ENCODE measurements around the gene SUN1. TPM values are rescaled to one million over a fixed set of nuclear protein-coding genes. Genes with fewer than 3 reads are reported as not detected.
"Not testable (repeated sequence)": the region's sequence is repeated elsewhere in the genome, so short reads cannot be mapped to it uniquely, and the experiment has no call there.

The SUN1 gene
- total RNA-seq, 3 donors from 2014 or later (not counting 1 experiment from before 2014, with no cell fraction given) = 40.2 to 63.5 (median 48.0) TPM

DNA sequence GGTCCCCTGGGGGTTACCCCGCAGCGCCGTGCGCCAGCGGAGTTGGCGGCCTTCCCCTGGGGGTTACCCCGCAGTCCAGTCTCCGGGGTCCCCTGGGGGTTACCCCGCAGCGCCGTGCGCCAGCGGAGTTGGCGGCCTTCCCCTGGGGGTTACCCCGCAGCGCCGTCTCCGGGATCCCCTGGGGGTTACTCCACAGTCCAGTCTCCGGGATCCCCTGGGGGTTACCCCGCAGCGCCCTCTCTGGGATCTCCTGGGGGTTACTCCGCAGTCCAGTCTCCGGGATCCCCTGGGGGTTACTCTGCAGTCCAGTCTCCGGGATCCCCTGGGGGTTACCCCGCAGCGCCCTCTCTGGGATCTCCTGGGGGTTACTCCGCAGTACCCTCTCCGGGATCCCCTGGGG lies 15.5 kb downstream of the SUN1 start:
- H3K36me3 Mint-ChIP-seq; ATAC-seq; H3K4me1 ChIP-seq (ENCODE audit: control insufficient read depth, insufficient read depth, low read length); H3K27me3 ChIP-seq (ENCODE audit: control insufficient read depth, insufficient read depth, low read length); intact Hi-C loops (cut with micrococcal nuclease); H3K4me3 ChIP-seq (ENCODE audit: low read length); H3K27me3 Mint-ChIP-seq (ENCODE audit: low read depth in 2 of 2); H3K9me3 Mint-ChIP-seq; H3K9me3 ChIP-seq (ENCODE audit: control insufficient read depth, insufficient read depth, low read length); H3K27ac Mint-ChIP-seq; H3K4me3 Mint-ChIP-seq; DNase-seq; H3K27ac ChIP-seq (ENCODE audit: low read length); H3K4me1 Mint-ChIP-seq: not testable (repeated sequence)
- H3K36me3 ChIP-seq (ENCODE audit: control insufficient read depth, insufficient read depth, low read length) = peaks cover 31% of the 10 kb centered on the region
- 95% methylated on average over 20 of the region's 28 CpGs for WGBS (ENCODE audit: insufficient coverage)

DNA sequence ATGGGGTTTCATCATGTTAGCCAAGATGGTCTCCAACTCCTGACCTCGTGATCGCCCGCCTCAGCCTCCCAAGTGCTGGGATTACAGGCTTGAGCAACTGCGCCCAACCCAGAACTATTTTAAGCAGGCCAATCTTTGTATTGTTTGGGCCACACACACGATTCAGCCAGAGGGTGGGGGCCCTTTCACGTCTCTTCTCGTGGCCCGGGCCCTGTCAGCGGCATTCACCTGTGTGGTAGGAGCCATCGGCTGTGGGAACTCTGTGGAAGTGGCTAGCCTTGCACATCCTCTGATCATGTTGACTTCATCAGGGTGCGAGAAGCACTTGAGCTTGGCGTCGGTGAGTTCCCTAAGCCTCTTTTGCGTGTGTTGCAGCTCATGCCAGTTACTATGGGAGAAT lies 16.9 kb downstream of the SUN1 start:
- TF ChIP-seq, protein P1, sequence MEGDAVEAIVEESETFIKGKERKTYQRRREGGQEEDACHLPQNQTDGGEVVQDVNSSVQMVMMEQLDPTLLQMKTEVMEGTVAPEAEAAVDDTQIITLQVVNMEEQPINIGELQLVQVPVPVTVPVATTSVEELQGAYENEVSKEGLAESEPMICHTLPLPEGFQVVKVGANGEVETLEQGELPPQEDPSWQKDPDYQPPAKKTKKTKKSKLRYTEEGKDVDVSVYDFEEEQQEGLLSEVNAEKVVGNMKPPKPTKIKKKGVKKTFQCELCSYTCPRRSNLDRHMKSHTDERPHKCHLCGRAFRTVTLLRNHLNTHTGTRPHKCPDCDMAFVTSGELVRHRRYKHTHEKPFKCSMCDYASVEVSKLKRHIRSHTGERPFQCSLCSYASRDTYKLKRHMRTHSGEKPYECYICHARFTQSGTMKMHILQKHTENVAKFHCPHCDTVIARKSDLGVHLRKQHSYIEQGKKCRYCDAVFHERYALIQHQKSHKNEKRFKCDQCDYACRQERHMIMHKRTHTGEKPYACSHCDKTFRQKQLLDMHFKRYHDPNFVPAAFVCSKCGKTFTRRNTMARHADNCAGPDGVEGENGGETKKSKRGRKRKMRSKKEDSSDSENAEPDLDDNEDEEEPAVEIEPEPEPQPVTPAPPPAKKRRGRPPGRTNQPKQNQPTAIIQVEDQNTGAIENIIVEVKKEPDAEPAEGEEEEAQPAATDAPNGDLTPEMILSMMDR (IDR thresholded peaks at IDR 0.05) = no peak
- no peaks in the 10 kb centered on the region for H3K27me3 ChIP-seq (ENCODE audit: control insufficient read depth, insufficient read depth, low read length)
- no peaks in the 10 kb centered on the region for H3K36me3 Mint-ChIP-seq
- no peaks in the 10 kb centered on the region for H3K27me3 Mint-ChIP-seq (ENCODE audit: low read depth in 2 of 2)
- ATAC-seq (no peak), DNase-seq (no peak)
- no peaks in the 10 kb centered on the region for H3K4me1 ChIP-seq (ENCODE audit: control insufficient read depth, insufficient read depth, low read length)
- no peak overlapping the region for H3K4me3 Mint-ChIP-seq
- no peak overlapping the region for H3K27ac ChIP-seq (ENCODE audit: low read length)
- WGBS (ENCODE audit: insufficient coverage) = 93% methylated on average over 14 of the region's 14 CpGs
- peaks cover 33% of the 10 kb centered on the region for H3K36me3 ChIP-seq (ENCODE audit: control insufficient read depth, insufficient read depth, low read length)
- intact Hi-C loops (cut with micrococcal nuclease) = no loop called here
- no peak overlapping the region for H3K4me3 ChIP-seq (ENCODE audit: low read length)
- no peaks in the 10 kb centered on the region for H3K9me3 ChIP-seq (ENCODE audit: control insufficient read depth, insufficient read depth, low read length)
- H3K27ac Mint-ChIP-seq = no peak overlapping the region
- no peaks in the 10 kb centered on the region for H3K9me3 Mint-ChIP-seq
- no peaks in the 10 kb centered on the region for H3K4me1 Mint-ChIP-seq

DNA sequence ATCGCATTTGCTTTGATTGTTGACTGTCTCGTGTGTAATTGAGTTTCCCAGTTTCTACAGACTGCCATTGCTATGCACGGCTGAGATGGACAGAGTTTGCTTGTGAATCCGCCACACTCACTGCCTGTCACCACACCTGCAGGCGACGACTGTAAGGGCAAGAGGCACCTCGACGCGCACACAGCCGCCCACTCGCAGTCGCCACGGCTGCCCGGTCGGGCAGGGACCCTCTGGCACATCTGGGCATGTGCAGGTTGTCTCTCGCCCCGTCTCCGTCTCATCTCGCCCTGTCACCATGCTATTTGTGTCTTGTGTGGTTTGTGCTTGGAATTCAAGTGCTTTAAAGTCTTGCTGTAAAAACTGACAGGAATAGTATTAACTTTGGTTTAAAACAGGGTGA lies 17.5 kb downstream of the SUN1 start:
- no peak for DNase-seq
- Histone ChIP-seq H3K4me3 (ENCODE audit: low read length) (no peak overlapping the region), H3K27me3 (ENCODE audit: control insufficient read depth, insufficient read depth, low read length) (no peaks in the 10 kb centered on the region), H3K4me1 (ENCODE audit: control insufficient read depth, insufficient read depth, low read length) (no peaks in the 10 kb centered on the region), H3K9me3 (ENCODE audit: control insufficient read depth, insufficient read depth, low read length) (no peaks in the 10 kb centered on the region), H3K36me3 (ENCODE audit: control insufficient read depth, insufficient read depth, low read length) (peaks cover 36% of the 10 kb centered on the region), H3K27ac (ENCODE audit: low read length) (no peak overlapping the region)
- 96% methylated on average over 19 of the region's 19 CpGs for WGBS (ENCODE audit: insufficient coverage)
- Mint-ChIP-seq H3K36me3 (no peaks in the 10 kb centered on the region), H3K4me1 (no peaks in the 10 kb centered on the region), H3K9me3 (no peaks in the 10 kb centered on the region), H3K27me3 (ENCODE audit: low read depth in 2 of 2) (no peaks in the 10 kb centered on the region), H3K4me3 (no peak overlapping the region), H3K27ac (no peak overlapping the region)
- TF ChIP-seq, protein P1 (IDR thresholded peaks at IDR 0.05) = no peak
- intact Hi-C loops (cut with micrococcal nuclease) = no loop called here
- no peak for ATAC-seq

DNA sequence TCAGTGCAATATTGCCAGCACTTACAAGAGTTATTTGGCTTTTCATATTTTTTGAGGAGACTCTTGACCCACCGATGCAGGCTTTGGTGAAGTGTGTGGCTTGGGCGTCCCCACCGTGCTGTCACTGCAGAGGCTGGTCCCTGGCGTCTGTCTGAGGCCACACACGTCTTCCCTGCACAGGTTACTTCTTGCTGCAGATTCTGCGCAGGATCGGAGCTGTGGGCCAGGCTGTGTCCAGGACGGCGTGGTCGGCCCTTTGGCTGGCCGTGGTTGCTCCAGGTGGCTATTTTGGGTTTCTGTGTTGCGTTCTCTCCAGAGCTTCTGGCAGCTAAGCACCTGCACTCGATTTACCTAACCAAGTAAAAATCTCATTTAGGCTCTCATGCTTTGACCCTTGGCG lies 18.9 kb downstream of the SUN1 start:
- H3K9me3 Mint-ChIP-seq = no peaks in the 10 kb centered on the region
- WGBS (ENCODE audit: insufficient coverage) = 93% methylated on average over 14 of the region's 14 CpGs
- DNase-seq (no peak), ATAC-seq (no peak)
- no peaks in the 10 kb centered on the region for H3K27me3 Mint-ChIP-seq (ENCODE audit: low read depth in 2 of 2)
- TF ChIP-seq, protein P1 (IDR thresholded peaks at IDR 0.05) = no peak
- no peaks in the 10 kb centered on the region for H3K36me3 Mint-ChIP-seq
- intact Hi-C loops (cut with micrococcal nuclease) = no loop called here
- no peaks in the 10 kb centered on the region for H3K4me1 Mint-ChIP-seq
- Histone ChIP-seq H3K4me1 (ENCODE audit: control insufficient read depth, insufficient read depth, low read length) (no peaks in the 10 kb centered on the region), H3K27ac (ENCODE audit: low read length) (no peak overlapping the region), H3K36me3 (ENCODE audit: control insufficient read depth, insufficient read depth, low read length) (peaks cover 36% of the 10 kb centered on the region), H3K4me3 (ENCODE audit: low read length) (no peak overlapping the region), H3K9me3 (ENCODE audit: control insufficient read depth, insufficient read depth, low read length) (no peaks in the 10 kb centered on the region), H3K27me3 (ENCODE audit: control insufficient read depth, insufficient read depth, low read length) (no peaks in the 10 kb centered on the region)
- no peak overlapping the region for H3K27ac Mint-ChIP-seq
- no peak overlapping the region for H3K4me3 Mint-ChIP-seq

Data from natural killer cell (primary cell).